ENCODE data around the gene ALDH5A1. TPM values are rescaled to one million over a fixed set of nuclear protein-coding genes. Genes with fewer than 3 reads are reported as not detected.
A peak's percentile ranks its signal among the peaks of the same experiment; 100 is the strongest.

Gene ALDH5A1
- polyA plus RNA-seq = 10 to 100 TPM in 1 of 4 donors, 1 to 10 TPM in 3; 1.3 to 30.4 (median 4.3) TPM
- long read RNA-seq, donor 1, full-length matches to known transcripts = 11 of 21 reads
- long read RNA-seq, donor 1, partial matches to known transcripts = 10 of 21 reads
- long read RNA-seq, donor 1, other reads (novel, unspliced or antisense) = 0 of 21 reads
- long read RNA-seq, donor 2, full-length matches to known transcripts = 4 of 4 reads
- long read RNA-seq, donor 2, partial matches to known transcripts = 0 of 4 reads
- long read RNA-seq, donor 2, other reads (novel, unspliced or antisense) = 0 of 4 reads
- long read RNA-seq, donor 3, full-length matches to known transcripts = 3 of 3 reads
- long read RNA-seq, donor 3, partial matches to known transcripts = 0 of 3 reads
- long read RNA-seq, donor 3, other reads (novel, unspliced or antisense) = 0 of 3 reads
- long read RNA-seq, donor 4 = 0 reads
- long read RNA-seq, donor 5, full-length matches to known transcripts = 1 of 1 reads
- long read RNA-seq, donor 5, partial matches to known transcripts = 0 of 1 reads
- long read RNA-seq, donor 5, other reads (novel, unspliced or antisense) = 0 of 1 reads
- long read RNA-seq, donor 6, full-length matches to known transcripts = 3 of 3 reads
- long read RNA-seq, donor 6, partial matches to known transcripts = 0 of 3 reads
- long read RNA-seq, donor 6, other reads (novel, unspliced or antisense) = 0 of 3 reads
- long read RNA-seq, donor 7, full-length matches to known transcripts = 4 of 4 reads
- long read RNA-seq, donor 7, partial matches to known transcripts = 0 of 4 reads
- long read RNA-seq, donor 7, other reads (novel, unspliced or antisense) = 0 of 4 reads
- long read RNA-seq, donor 8 = 0 reads
- long read RNA-seq, donor 9 = 0 reads
- long read RNA-seq, donor 10, full-length matches to known transcripts = 5 of 10 reads
- long read RNA-seq, donor 10, partial matches to known transcripts = 5 of 10 reads
- long read RNA-seq, donor 10, other reads (novel, unspliced or antisense) = 0 of 10 reads

GRCh38 chr6:24494821-24495795 is at the start of gene ALDH5A1:
Gene ALDH5A1 (plus strand): TSS chr6:24494969. CDS start chr6:24494997, 28 bp downstream.
- peaks cover 0 to 10% (median 2%) of the 10 kb centered on the region in 3 donors for H3K4me1 ChIP-seq (ENCODE audit: control insufficient read depth in 3 of 3, insufficient read depth in 2 of 3, low read depth in 1 of 3, low read length in 2 of 3)
- peaks cover 0 to 20% (median 0%) of the 10 kb centered on the region in 3 donors for H3K36me3 ChIP-seq (ENCODE audit: control insufficient read depth in 3 of 3, insufficient read depth in 2 of 3, low read depth in 1 of 3, low read length in 3 of 3)
- H3K27ac ChIP-seq (ENCODE audit: low read depth in 1 of 3, low read length in 2 of 3) = peak within 1 kb of the TSS; percentile 16 to 73 (median 66)
- FAIRE-seq (no peak), DNase-seq (peak; percentile 78 to 89)
- 0 to 1% (median 1%) methylated on average over 62 to 93 of the region's 93 CpGs for WGBS, 3 donors
- H3K4me3 ChIP-seq (ENCODE audit: low read depth in 1 of 3, low read length in 3 of 3) = peak within 1 kb of the TSS; percentile 58 to 62 (median 59)
- peaks cover 0 to 8% of the 10 kb centered on the region in 2 donors for H3K9me3 ChIP-seq (ENCODE audit: control insufficient read depth in 2 of 2, insufficient read depth in 1 of 2, low read depth in 1 of 2, low read length in 1 of 2)
- H3K27me3 ChIP-seq (ENCODE audit: control insufficient read depth in 3 of 3, insufficient read depth in 3 of 3, low read length in 3 of 3) = no peaks in the 10 kb centered on the region

GRCh38 chr6:24445704-24446103 is 49.1 kb upstream of the ALDH5A1 start:
- FAIRE-seq (no peak), DNase-seq (no peak)
- WGBS, 3 donors = 69 to 72% (median 70%) methylated on average over 4 of the region's 4 CpGs
- Histone ChIP-seq H3K4me1 (ENCODE audit: control insufficient read depth in 3 of 3, insufficient read depth in 2 of 3, low read depth in 1 of 3, low read length in 2 of 3) (no peaks in the 10 kb centered on the region), H3K36me3 (ENCODE audit: control insufficient read depth in 3 of 3, insufficient read depth in 2 of 3, low read depth in 1 of 3, low read length in 3 of 3) (peaks cover 0 to 2% (median 0%) of the 10 kb centered on the region in 3 donors), H3K27ac (ENCODE audit: low read depth in 1 of 3, low read length in 2 of 3) (no peak overlapping the region), H3K9me3 (ENCODE audit: control insufficient read depth in 2 of 2, insufficient read depth in 1 of 2, low read depth in 1 of 2, low read length in 1 of 2) (no peaks in the 10 kb centered on the region), H3K4me3 (ENCODE audit: low read depth in 1 of 3, low read length in 3 of 3) (no peak overlapping the region), H3K27me3 (ENCODE audit: control insufficient read depth in 3 of 3, insufficient read depth in 3 of 3, low read length in 3 of 3) (no peaks in the 10 kb centered on the region)

GRCh38 chr6:24446670-24447069 is 48.1 kb upstream of the ALDH5A1 start:
- no peaks in the 10 kb centered on the region for H3K9me3 ChIP-seq (ENCODE audit: control insufficient read depth in 2 of 2, insufficient read depth in 1 of 2, low read depth in 1 of 2, low read length in 1 of 2)
- FAIRE-seq = no peak

GRCh38 chr6:24448396-24448795 is 46.4 kb upstream of the ALDH5A1 start:
- Histone ChIP-seq H3K36me3 (ENCODE audit: control insufficient read depth in 3 of 3, insufficient read depth in 2 of 3, low read depth in 1 of 3, low read length in 3 of 3) (peaks cover 0 to 2% (median 0%) of the 10 kb centered on the region in 3 donors), H3K9me3 (ENCODE audit: control insufficient read depth in 2 of 2, insufficient read depth in 1 of 2, low read depth in 1 of 2, low read length in 1 of 2) (no peaks in the 10 kb centered on the region), H3K27ac (ENCODE audit: low read depth in 1 of 3, low read length in 2 of 3) (no peak overlapping the region), H3K4me3 (ENCODE audit: low read depth in 1 of 3, low read length in 3 of 3) (no peak overlapping the region), H3K4me1 (ENCODE audit: control insufficient read depth in 3 of 3, insufficient read depth in 2 of 3, low read depth in 1 of 3, low read length in 2 of 3) (no peaks in the 10 kb centered on the region), H3K27me3 (ENCODE audit: control insufficient read depth in 3 of 3, insufficient read depth in 3 of 3, low read length in 3 of 3) (no peaks in the 10 kb centered on the region)
- DNase-seq (no peak), FAIRE-seq (no peak)
- WGBS, 3 donors = 66 to 82% (median 71%) methylated on average over 4 of the region's 4 CpGs

More at GRCh38 chr6:24446670-24447069, 48.1 kb upstream of the ALDH5A1 start:
- Histone ChIP-seq H3K4me1 (ENCODE audit: control insufficient read depth in 3 of 3, insufficient read depth in 2 of 3, low read depth in 1 of 3, low read length in 2 of 3) (no peaks in the 10 kb centered on the region), H3K27ac (ENCODE audit: low read depth in 1 of 3, low read length in 2 of 3) (no peak overlapping the region), H3K36me3 (ENCODE audit: control insufficient read depth in 3 of 3, insufficient read depth in 2 of 3, low read depth in 1 of 3, low read length in 3 of 3) (peaks cover 0 to 2% (median 0%) of the 10 kb centered on the region in 3 donors), H3K27me3 (ENCODE audit: control insufficient read depth in 3 of 3, insufficient read depth in 3 of 3, low read length in 3 of 3) (no peaks in the 10 kb centered on the region), H3K4me3 (ENCODE audit: low read depth in 1 of 3, low read length in 3 of 3) (no peak overlapping the region)
- WGBS, 3 donors = 83 to 87% (median 86%) methylated on average over 7 of the region's 7 CpGs
- no peak for DNase-seq

GRCh38 chr6:24448828-24449525 is 45.8 kb upstream of the ALDH5A1 start:
- Histone ChIP-seq H3K36me3 (ENCODE audit: control insufficient read depth in 3 of 3, insufficient read depth in 2 of 3, low read depth in 1 of 3, low read length in 3 of 3) (peaks cover 0 to 4% (median 0%) of the 10 kb centered on the region in 3 donors), H3K27me3 (ENCODE audit: control insufficient read depth in 3 of 3, insufficient read depth in 3 of 3, low read length in 3 of 3) (no peaks in the 10 kb centered on the region), H3K4me1 (ENCODE audit: control insufficient read depth in 3 of 3, insufficient read depth in 2 of 3, low read depth in 1 of 3, low read length in 2 of 3) (no peaks in the 10 kb centered on the region), H3K4me3 (ENCODE audit: low read depth in 1 of 3, low read length in 3 of 3) (no peak overlapping the region), H3K9me3 (ENCODE audit: control insufficient read depth in 2 of 2, insufficient read depth in 1 of 2, low read depth in 1 of 2, low read length in 1 of 2) (no peaks in the 10 kb centered on the region), H3K27ac (ENCODE audit: low read depth in 1 of 3, low read length in 2 of 3) (no peak overlapping the region)
- peak in 1 of 2 donors; percentile 15 for DNase-seq
- WGBS, 3 donors = 69 to 73% (median 70%) methylated on average over 9 of the region's 9 CpGs
- FAIRE-seq = no peak

GRCh38 chr6:24451581-24452388 is 43.0 kb upstream of the ALDH5A1 start:
- DNase-seq (no peak), FAIRE-seq (no peak)

GRCh38 chr6:24453921-24454320 is 40.8 kb upstream of the ALDH5A1 start:
- Histone ChIP-seq H3K4me1 (ENCODE audit: control insufficient read depth in 3 of 3, insufficient read depth in 2 of 3, low read depth in 1 of 3, low read length in 2 of 3) (no peaks in the 10 kb centered on the region), H3K36me3 (ENCODE audit: control insufficient read depth in 3 of 3, insufficient read depth in 2 of 3, low read depth in 1 of 3, low read length in 3 of 3) (peaks cover 0 to 2% (median 0%) of the 10 kb centered on the region in 3 donors), H3K9me3 (ENCODE audit: control insufficient read depth in 2 of 2, insufficient read depth in 1 of 2, low read depth in 1 of 2, low read length in 1 of 2) (no peaks in the 10 kb centered on the region), H3K27me3 (ENCODE audit: control insufficient read depth in 3 of 3, insufficient read depth in 3 of 3, low read length in 3 of 3) (no peaks in the 10 kb centered on the region), H3K4me3 (ENCODE audit: low read depth in 1 of 3, low read length in 3 of 3) (no peak overlapping the region), H3K27ac (ENCODE audit: low read depth in 1 of 3, low read length in 2 of 3) (no peak overlapping the region)
- FAIRE-seq (no peak), DNase-seq (no peak)
- 96 to 98% (median 97%) methylated on average over 10 of the region's 10 CpGs for WGBS, 3 donors

More at GRCh38 chr6:24451581-24452388, 43.0 kb upstream of the ALDH5A1 start:
- Histone ChIP-seq H3K4me3 (ENCODE audit: low read depth in 1 of 3, low read length in 3 of 3) (no peak overlapping the region), H3K9me3 (ENCODE audit: control insufficient read depth in 2 of 2, insufficient read depth in 1 of 2, low read depth in 1 of 2, low read length in 1 of 2) (no peaks in the 10 kb centered on the region), H3K36me3 (ENCODE audit: control insufficient read depth in 3 of 3, insufficient read depth in 2 of 3, low read depth in 1 of 3, low read length in 3 of 3) (peaks cover 0 to 2% (median 0%) of the 10 kb centered on the region in 3 donors), H3K4me1 (ENCODE audit: control insufficient read depth in 3 of 3, insufficient read depth in 2 of 3, low read depth in 1 of 3, low read length in 2 of 3) (no peaks in the 10 kb centered on the region), H3K27me3 (ENCODE audit: control insufficient read depth in 3 of 3, insufficient read depth in 3 of 3, low read length in 3 of 3) (no peaks in the 10 kb centered on the region), H3K27ac (ENCODE audit: low read depth in 1 of 3, low read length in 2 of 3) (no peak overlapping the region)
- WGBS, 3 donors = 56 to 68% (median 63%) methylated on average over 13 of the region's 13 CpGs
